ENCODE data around the gene ADCK2. TPM values are rescaled to one million over a fixed set of nuclear protein-coding genes. Genes with fewer than 3 reads are reported as not detected.

ADCK2 gene
- polyA plus RNA-seq, 3 donors: 8.7 to 28.7 (median 18.3) TPM

DNA sequence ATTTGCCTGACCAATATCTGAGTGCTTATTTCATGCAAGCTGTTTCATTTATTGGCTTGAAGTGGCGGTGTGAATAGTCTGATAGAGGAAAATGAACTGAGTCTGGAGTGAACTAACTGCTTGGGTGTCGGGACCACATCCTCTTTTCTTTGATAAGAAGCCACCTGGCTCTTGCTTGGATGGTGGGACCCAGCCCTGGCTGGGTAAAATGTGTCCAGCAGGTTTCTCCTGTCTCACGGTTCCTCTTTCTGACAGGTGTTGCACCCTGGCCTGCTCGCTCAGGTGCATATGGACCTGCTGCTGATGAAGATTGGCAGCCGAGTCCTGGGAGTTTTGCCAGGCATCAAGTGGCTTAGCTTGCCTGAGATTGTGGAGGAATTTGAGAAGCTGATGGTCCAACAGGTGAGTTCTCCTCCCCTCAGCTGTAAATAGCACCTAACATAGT lies 1.6 kb downstream of the ADCK2 start:
- Mint-ChIP-seq H3K36me3 (peaks cover 20 to 24% of the 10 kb centered on the region in 2 donors), H3K4me1 (peaks cover 42% of the 10 kb centered on the region), H3K4me3 (peak overlapping the region; percentile 88 to 95), H3K9me3 (peaks cover 0 to 2% (median 0%) of the 10 kb centered on the region in 7 donors), H3K27ac (peak overlapping the region in 1 of 7 donors; percentile 12), H3K27me3 (ENCODE audit: low read depth in 3 of 3) (peaks cover 2 to 5% (median 3%) of the 10 kb centered on the region in 3 donors)
- H3K27me3 ChIP-seq (ENCODE audit: control insufficient read depth in 2 of 2, insufficient read depth in 2 of 2, low read length in 2 of 2): no peaks in the 10 kb centered on the region
- H3K79me2 ChIP-seq (ENCODE audit: insufficient read depth, low read length): peaks cover 7% of the 10 kb centered on the region
- H3K4me3 ChIP-seq (replicated peaks in 1 of 3; ENCODE audit: low read depth in 2 of 3, low read length in 3 of 3): peak overlapping the region in 1 of 3 experiments; percentile 77
- intact Hi-C loops (cut with micrococcal nuclease): no loop called here
- H2AFZ ChIP-seq (ENCODE audit: insufficient read depth, low read depth, low read length, poor library complexity, severe bottlenecking): peak overlapping the region; percentile 86
- peaks cover 11 to 20% of the 10 kb centered on the region in 2 donors for H3K36me3 ChIP-seq (replicated peaks in 1 of 2; ENCODE audit: control insufficient read depth in 1 of 2, insufficient read depth in 2 of 2, low read length in 2 of 2)
- no peaks in the 10 kb centered on the region for H4K20me1 ChIP-seq (ENCODE audit: insufficient read depth, low read length)
- no peaks in the 10 kb centered on the region for H3K9me3 ChIP-seq (replicated peaks in 1 of 2; ENCODE audit: control insufficient read depth in 1 of 2, insufficient read depth in 1 of 2, low read length in 2 of 2)
- TF ChIP-seq, protein P1, sequence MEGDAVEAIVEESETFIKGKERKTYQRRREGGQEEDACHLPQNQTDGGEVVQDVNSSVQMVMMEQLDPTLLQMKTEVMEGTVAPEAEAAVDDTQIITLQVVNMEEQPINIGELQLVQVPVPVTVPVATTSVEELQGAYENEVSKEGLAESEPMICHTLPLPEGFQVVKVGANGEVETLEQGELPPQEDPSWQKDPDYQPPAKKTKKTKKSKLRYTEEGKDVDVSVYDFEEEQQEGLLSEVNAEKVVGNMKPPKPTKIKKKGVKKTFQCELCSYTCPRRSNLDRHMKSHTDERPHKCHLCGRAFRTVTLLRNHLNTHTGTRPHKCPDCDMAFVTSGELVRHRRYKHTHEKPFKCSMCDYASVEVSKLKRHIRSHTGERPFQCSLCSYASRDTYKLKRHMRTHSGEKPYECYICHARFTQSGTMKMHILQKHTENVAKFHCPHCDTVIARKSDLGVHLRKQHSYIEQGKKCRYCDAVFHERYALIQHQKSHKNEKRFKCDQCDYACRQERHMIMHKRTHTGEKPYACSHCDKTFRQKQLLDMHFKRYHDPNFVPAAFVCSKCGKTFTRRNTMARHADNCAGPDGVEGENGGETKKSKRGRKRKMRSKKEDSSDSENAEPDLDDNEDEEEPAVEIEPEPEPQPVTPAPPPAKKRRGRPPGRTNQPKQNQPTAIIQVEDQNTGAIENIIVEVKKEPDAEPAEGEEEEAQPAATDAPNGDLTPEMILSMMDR (IDR thresholded peaks at IDR 0.05): no peak
- WGBS (ENCODE audit: insufficient coverage): 59% methylated on average over 4 of the region's 5 CpGs
- peak overlapping the region; percentile 87 for H3K4me2 ChIP-seq (replicated peaks; ENCODE audit: extremely low read depth, low read length, poor library complexity, severe bottlenecking)
- no peak overlapping the region for H3K27ac ChIP-seq (ENCODE audit: low read depth in 1 of 2, low read length in 2 of 2)
- DNase-seq: no peak
- peaks cover 42 to 49% of the 10 kb centered on the region in 2 donors for H3K4me1 ChIP-seq (ENCODE audit: control insufficient read depth in 1 of 2, insufficient read depth in 2 of 2, low read length in 2 of 2)
- no peak overlapping the region for H3K9ac ChIP-seq (ENCODE audit: insufficient read depth, low read length, poor library complexity, severe bottlenecking)

DNA sequence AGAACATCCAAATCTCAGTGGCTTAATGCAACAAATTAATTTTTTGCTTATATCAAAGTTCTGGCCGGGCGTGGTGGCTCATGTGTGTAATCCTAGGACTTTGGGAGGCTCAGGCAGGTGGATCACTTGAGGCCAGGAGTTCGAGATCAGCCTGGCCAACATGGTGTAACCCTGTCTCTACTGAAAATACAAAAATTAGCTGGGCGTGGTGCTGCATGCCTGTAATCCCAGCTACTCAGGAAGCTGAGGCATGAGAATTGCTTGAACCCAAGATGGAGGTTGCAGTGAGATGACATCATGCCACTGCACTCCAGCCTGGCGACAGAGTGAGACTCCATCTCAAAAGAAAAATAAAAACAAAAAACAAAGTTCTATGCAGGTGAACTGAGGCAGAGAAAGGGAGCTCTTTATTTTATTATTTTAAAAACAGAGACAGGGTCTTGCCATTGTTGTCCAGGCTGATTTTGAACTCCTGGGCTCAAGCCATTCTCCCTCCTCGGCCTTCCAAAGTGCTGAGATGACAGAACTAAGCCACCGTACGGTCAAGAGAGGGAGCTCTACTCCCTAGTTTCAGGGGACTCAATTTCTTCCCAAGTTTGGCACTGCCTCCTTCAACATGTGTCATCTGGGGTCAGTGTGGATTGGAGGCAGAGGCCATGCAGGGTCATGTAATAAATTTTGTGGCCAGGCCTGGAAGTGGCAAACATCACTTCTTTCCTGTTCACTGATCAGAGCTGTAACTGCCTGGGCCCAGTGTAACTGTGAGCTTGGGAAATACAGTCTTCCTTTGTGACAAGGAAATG lies 2.4 kb downstream of the ADCK2 start:
- Histone ChIP-seq H3K4me2 (replicated peaks; ENCODE audit: extremely low read depth, low read length, poor library complexity, severe bottlenecking) (no peak overlapping the region), H3K27ac (ENCODE audit: low read depth in 1 of 2, low read length in 2 of 2) (peak overlapping the region in 1 of 2 donors; percentile 70), H3K4me3 (replicated peaks in 1 of 3; ENCODE audit: low read depth in 2 of 3, low read length in 3 of 3) (no peak overlapping the region), H3K36me3 (replicated peaks in 1 of 2; ENCODE audit: control insufficient read depth in 1 of 2, insufficient read depth in 2 of 2, low read length in 2 of 2) (peaks cover 15 to 27% of the 10 kb centered on the region in 2 donors), H2AFZ (ENCODE audit: insufficient read depth, low read depth, low read length, poor library complexity, severe bottlenecking) (no peak overlapping the region), H3K79me2 (ENCODE audit: insufficient read depth, low read length) (peaks cover 7% of the 10 kb centered on the region), H3K27me3 (ENCODE audit: control insufficient read depth in 2 of 2, insufficient read depth in 2 of 2, low read length in 2 of 2) (no peaks in the 10 kb centered on the region), H4K20me1 (ENCODE audit: insufficient read depth, low read length) (no peaks in the 10 kb centered on the region), H3K9ac (ENCODE audit: insufficient read depth, low read length, poor library complexity, severe bottlenecking) (no peak overlapping the region), H3K9me3 (replicated peaks in 1 of 2; ENCODE audit: control insufficient read depth in 1 of 2, insufficient read depth in 1 of 2, low read length in 2 of 2) (no peaks in the 10 kb centered on the region), H3K4me1 (ENCODE audit: control insufficient read depth in 1 of 2, insufficient read depth in 2 of 2, low read length in 2 of 2) (peaks cover 42 to 49% of the 10 kb centered on the region in 2 donors)
- H3K36me3 Mint-ChIP-seq: peaks cover 26 to 31% of the 10 kb centered on the region in 2 donors
- peaks cover 2 to 5% (median 3%) of the 10 kb centered on the region in 3 donors for H3K27me3 Mint-ChIP-seq (ENCODE audit: low read depth in 3 of 3)
- intact Hi-C loops (cut with micrococcal nuclease): no loop called here
- peak overlapping the region; percentile 31 to 95 (median 81) for H3K27ac Mint-ChIP-seq
- peak overlapping the region; percentile 16 to 51 for H3K4me3 Mint-ChIP-seq
- no peaks in the 10 kb centered on the region for H3K9me3 Mint-ChIP-seq
- WGBS (ENCODE audit: insufficient coverage): 67% methylated on average over 4 of the region's 8 CpGs
- peaks cover 42% of the 10 kb centered on the region for H3K4me1 Mint-ChIP-seq
- TF ChIP-seq, protein P1 (IDR thresholded peaks at IDR 0.05): peak; percentile 53
- peak; percentile 49 to 63 (median 56) for DNase-seq
